Prostate gland (tissue), 2 donors: ENCODE measurements around the gene GUCY1B1. TPM values are rescaled to one million over a fixed set of nuclear protein-coding genes. Genes with fewer than 3 reads are reported as not detected.

Experiments
- DNase-seq: peaks from one replicate; pipeline ENCODE4 v3.0.0-alpha.2; 2019; ENCODE audit warnings: low spot score
- H3K27ac ChIP-seq, 2 donors: fragments of 200-600 bp; sonication (generic); 2 replicates each; pipeline ENCODE4 v1.5.1; 2017 to 2019
- H3K27me3 ChIP-seq: fragments of 200-600 bp; sonication (generic); replicated peaks from 2 replicates; pipeline ENCODE4 v1.5.1; 2019; ENCODE audit not compliant: insufficient read depth
- H3K36me3 ChIP-seq, 2 donors: fragments of 200-600 bp; sonication (generic); 1 replicate in 1 of 2; 2 replicates in 1 of 2; pipeline versions ENCODE4 v1.5.1 to v1.8.1; 2017 to 2019
- H3K4me1 ChIP-seq: fragments of 200-600 bp; sonication (generic); replicated peaks from 2 replicates; pipeline ENCODE4 v1.5.1; 2019
- H3K4me3 ChIP-seq, 2 donors: fragments of 200-600 bp; sonication (generic); 2 replicates each; pipeline ENCODE4 v1.5.1; 2017 to 2019
- H3K9me3 ChIP-seq: fragments of 200-600 bp; sonication (generic); 2 replicates; pipeline ENCODE4 v1.5.1; 2017
- CTCF ChIP-seq, 4 experiments: fragments of 200-600 bp in 2 of 4; fragments of 450-650 bp in 2 of 4; sonication (generic) in 2 of 4; IDR thresholded peaks; 1 replicate in 3 of 4; 2 replicates in 1 of 4; pipeline ENCODE4 v1.5.1; 2016 to 2019; ENCODE audit warnings: antibody characterized with exemption in 4 of 4, mild to moderate bottlenecking in 2 of 4, moderate library complexity in 2 of 4
- POLR2A ChIP-seq: fragments of 450-650 bp; IDR thresholded peaks from one replicate; pipeline ENCODE4 v1.6.1; 2016; ENCODE audit warnings: antibody characterized with exemption, mild to moderate bottlenecking
- POLR2AphosphoS5 ChIP-seq: sonication (generic); formaldehyde crosslinking; IDR thresholded peaks from one replicate; pipeline ENCODE4 v1.6.1; 2017; ENCODE audit warnings: antibody characterized with exemption
- WGBS: methylation state at CpG from one replicate; pipeline ENCODE4 v1.1.5; 2018; 5-methylcytosine and 5-hydroxymethylcytosine counted together
- intact Hi-C: fragments of 100-400 bp; cut with DNase I; formaldehyde crosslinking; loops from one replicate; pipeline ENCODE4 v1.14.2; 2022
- total RNA-seq, 2 donors: library from RNA; depleted of rRNA; stranded (reverse); fragments of >200 nt; gene quantifications; one replicate each; pipeline ENCODE4 v1.1.0, GENCODE V29; 2016

GUCY1B1 gene
- total RNA-seq, 2 donors from 2014 or later, result 5.6 to 12.6 TPM

GRCh38 chr4:155765149-155765548, 6.3 kb downstream of the GUCY1B1 start:
- no peaks in the 10 kb centered on the region for H3K4me1 ChIP-seq
- H3K27me3 ChIP-seq, result no peaks in the 10 kb centered on the region
- no peak overlapping the region for H3K4me3 ChIP-seq
- TF ChIP-seq CTCF (IDR thresholded peaks at IDR 0.05) (no peak), POLR2A (no peak), POLR2AphosphoS5 (no peak)
- no peak overlapping the region for H3K27ac ChIP-seq
- intact Hi-C loops, result no loop called here
- no peaks in the 10 kb centered on the region for H3K36me3 ChIP-seq
- WGBS, result 78% methylated on average over 3 of the region's 3 CpGs
- no peak for DNase-seq
- no peaks in the 10 kb centered on the region for H3K9me3 ChIP-seq

- Histone ChIP-seq H3K27me3 (no peaks in the 10 kb centered on the region), H3K27ac (no peak overlapping the region), H3K4me1 (no peaks in the 10 kb centered on the region), H3K9me3 (no peaks in the 10 kb centered on the region), H3K36me3 (no peaks in the 10 kb centered on the region), H3K4me3 (no peak overlapping the region)
- intact Hi-C loops, result no loop called here
- WGBS, result 89% methylated on average over 2 of the region's 2 CpGs
- DNase-seq, result no peak
- TF ChIP-seq POLR2AphosphoS5 (no peak), CTCF (IDR thresholded peaks at IDR 0.05) (no peak), POLR2A (no peak)
Measured at GRCh38 chr4:155766622-155767021, 7.8 kb downstream of the GUCY1B1 start.

GRCh38 chr4:155768370-155768769, 9.5 kb downstream of the GUCY1B1 start:
- Histone ChIP-seq H3K27me3 (no peaks in the 10 kb centered on the region), H3K27ac (no peak overlapping the region), H3K36me3 (no peaks in the 10 kb centered on the region), H3K9me3 (no peaks in the 10 kb centered on the region), H3K4me1 (no peaks in the 10 kb centered on the region), H3K4me3 (no peak overlapping the region)
- DNase-seq, result no peak
- intact Hi-C loops, result no loop called here
- no peak for TF ChIP-seq POLR2AphosphoS5
- no peak for TF ChIP-seq POLR2A
- TF ChIP-seq CTCF (IDR thresholded peaks at IDR 0.05), result no peak

- 80% methylated on average over 2 of the region's 2 CpGs for WGBS
- Histone ChIP-seq H3K9me3 (no peaks in the 10 kb centered on the region), H3K27me3 (no peaks in the 10 kb centered on the region), H3K27ac (no peak overlapping the region), H3K4me1 (no peaks in the 10 kb centered on the region), H3K4me3 (no peak overlapping the region), H3K36me3 (no peaks in the 10 kb centered on the region)
- intact Hi-C loops, result no loop called here
- DNase-seq, result no peak
- TF ChIP-seq POLR2A, result no peak
- TF ChIP-seq POLR2AphosphoS5, result no peak
- no peak for TF ChIP-seq CTCF (IDR thresholded peaks at IDR 0.05)
Measured at GRCh38 chr4:155769090-155769489, 10.3 kb downstream of the GUCY1B1 start.

GRCh38 chr4:155772459-155773195, 13.8 kb downstream of the GUCY1B1 start:
- Histone ChIP-seq H3K27ac (no peak overlapping the region), H3K27me3 (no peaks in the 10 kb centered on the region), H3K36me3 (no peaks in the 10 kb centered on the region), H3K4me1 (no peaks in the 10 kb centered on the region), H3K9me3 (no peaks in the 10 kb centered on the region), H3K4me3 (no peak overlapping the region)
- intact Hi-C loops, result no loop called here
- no peak for TF ChIP-seq POLR2AphosphoS5
- TF ChIP-seq POLR2A, result no peak
- no peak for TF ChIP-seq CTCF (IDR thresholded peaks at IDR 0.05)
- peak; percentile 48 for DNase-seq
- WGBS, result 52% methylated on average over 8 of the region's 8 CpGs
